Mammary epithelial cell (primary cell): ENCODE measurements around the gene SNX8.

ENCODE experiments used
- CTCF ChIP-seq, 2 donors: IDR thresholded peaks in 1 of 2; conservative IDR thresholded peaks in 1 of 2; 2 replicates each; pipeline ENCODE4 v1.5.1; 2011 to 2012; ENCODE audit warnings: inconsistent platforms in 2 of 2, low read length in 2 of 2, mild to moderate bottlenecking in 2 of 2, control low read depth in 1 of 2, low read depth in 1 of 2; ENCODE audit not compliant: insufficient read depth in 1 of 2; ENCODE audit errors: extremely low read depth in 1 of 2
- EZH2 ChIP-seq: IDR thresholded peaks from 2 replicates; pipeline ENCODE4 v1.6.1; 2012; ENCODE audit warnings: low read length, inconsistent platforms, borderline replicate concordance

- no peak for TF ChIP-seq CTCF (conservative IDR thresholded peaks at IDR 0.05 in 1 of 2, IDR thresholded peaks at IDR 0.05 in 1 of 2; ENCODE audit: extremely low read depth in 1 of 2, insufficient read depth in 1 of 2, low read depth in 1 of 2, low read length in 2 of 2)
- TF ChIP-seq EZH2, result no peak
Measured at GRCh38 chr7:2261611-2262010, 52.6 kb downstream of the SNX8 start.
